Measurements from ENCODE around the gene RANBP1.

RANBP1 gene

DNA sequence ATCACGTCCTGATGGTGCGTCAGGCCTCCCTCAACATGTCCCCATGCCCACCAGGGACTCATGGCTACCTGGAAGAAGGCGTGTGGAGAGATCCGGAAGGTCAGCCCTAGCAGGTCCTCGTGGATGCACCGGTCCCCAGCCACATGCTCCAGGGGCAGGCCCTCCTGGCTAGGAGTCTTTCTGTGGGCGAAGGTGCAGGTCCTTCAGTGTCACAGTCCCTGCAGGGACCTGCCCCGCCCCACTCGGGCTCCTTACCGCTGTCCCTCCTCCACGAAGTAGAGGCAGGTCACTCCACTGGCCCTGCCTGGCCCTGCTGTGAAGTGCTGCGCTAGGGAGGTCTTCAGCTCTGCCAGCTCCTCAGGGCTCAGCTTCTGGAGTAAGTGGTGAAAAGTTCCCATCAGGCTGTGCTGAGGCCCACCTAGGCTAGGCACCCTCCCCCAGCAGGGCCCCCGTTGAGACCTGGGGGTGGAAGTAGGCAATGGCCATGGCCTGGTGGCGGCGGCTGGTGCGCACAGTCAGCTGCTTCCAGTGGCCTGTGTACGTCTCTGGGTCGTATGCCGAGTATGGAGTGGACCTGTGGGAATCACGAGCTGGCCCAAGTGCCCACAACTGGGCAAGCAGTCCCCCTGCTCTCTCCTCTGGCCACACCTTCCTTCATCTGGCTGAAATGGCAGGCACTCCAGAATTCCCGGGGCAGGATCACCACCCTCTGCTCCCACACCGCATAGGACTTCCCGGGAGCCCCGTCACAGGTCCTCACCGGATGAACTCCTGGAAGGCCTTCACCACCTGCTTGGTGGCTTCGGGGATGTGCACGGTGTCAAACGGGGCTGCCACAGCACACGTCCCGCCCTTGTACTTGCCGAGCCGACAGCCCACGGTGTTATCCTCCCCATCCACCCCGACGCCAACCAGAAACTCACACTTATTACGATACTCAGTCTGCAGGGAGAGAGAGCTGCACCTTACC, 1.1 kb upstream of the RANBP1 start:
- no peak for DNase-seq (ENCODE audit: extremely low read depth, low read depth)

DNA sequence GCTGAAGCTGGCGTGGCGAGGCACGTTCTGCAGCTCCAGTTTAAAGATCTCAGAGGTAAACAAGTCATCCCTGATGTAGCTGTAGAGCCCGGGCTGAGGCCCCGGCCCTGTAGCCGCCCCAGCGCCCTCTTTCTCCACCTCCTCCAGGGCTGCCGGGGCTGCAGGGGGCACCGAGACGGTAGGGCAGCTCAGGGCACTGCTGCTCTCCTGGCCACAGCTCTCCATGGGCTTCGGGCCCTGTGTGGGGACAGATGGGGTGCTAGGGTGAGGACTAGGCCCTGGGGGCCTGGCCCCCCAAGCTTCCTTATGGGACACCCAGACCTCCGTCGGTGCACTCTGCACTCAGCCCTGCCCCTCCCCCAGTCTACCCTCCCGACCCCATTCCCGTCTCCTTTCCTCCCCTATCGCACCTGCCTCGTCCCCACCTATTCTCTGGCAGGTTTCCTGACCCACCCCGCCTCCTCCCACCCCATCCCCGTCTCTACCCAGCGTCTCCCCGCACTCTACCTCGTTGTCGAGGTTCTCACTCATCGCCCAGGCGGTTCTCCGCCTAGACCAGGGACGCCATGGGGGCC, 559 bp downstream of the RANBP1 start:
- TF ChIP-seq, protein P1, sequence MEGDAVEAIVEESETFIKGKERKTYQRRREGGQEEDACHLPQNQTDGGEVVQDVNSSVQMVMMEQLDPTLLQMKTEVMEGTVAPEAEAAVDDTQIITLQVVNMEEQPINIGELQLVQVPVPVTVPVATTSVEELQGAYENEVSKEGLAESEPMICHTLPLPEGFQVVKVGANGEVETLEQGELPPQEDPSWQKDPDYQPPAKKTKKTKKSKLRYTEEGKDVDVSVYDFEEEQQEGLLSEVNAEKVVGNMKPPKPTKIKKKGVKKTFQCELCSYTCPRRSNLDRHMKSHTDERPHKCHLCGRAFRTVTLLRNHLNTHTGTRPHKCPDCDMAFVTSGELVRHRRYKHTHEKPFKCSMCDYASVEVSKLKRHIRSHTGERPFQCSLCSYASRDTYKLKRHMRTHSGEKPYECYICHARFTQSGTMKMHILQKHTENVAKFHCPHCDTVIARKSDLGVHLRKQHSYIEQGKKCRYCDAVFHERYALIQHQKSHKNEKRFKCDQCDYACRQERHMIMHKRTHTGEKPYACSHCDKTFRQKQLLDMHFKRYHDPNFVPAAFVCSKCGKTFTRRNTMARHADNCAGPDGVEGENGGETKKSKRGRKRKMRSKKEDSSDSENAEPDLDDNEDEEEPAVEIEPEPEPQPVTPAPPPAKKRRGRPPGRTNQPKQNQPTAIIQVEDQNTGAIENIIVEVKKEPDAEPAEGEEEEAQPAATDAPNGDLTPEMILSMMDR (IDR thresholded peaks at IDR 0.05; ENCODE audit: low read depth, low read length) = no peak
- no peak for DNase-seq (ENCODE audit: extremely low read depth, low read depth)

More for the DNA sequence above, 1.1 kb upstream of the RANBP1 start:
- TF ChIP-seq, protein P1 (IDR thresholded peaks at IDR 0.05; ENCODE audit: low read depth, low read length) = no peak

DNA sequence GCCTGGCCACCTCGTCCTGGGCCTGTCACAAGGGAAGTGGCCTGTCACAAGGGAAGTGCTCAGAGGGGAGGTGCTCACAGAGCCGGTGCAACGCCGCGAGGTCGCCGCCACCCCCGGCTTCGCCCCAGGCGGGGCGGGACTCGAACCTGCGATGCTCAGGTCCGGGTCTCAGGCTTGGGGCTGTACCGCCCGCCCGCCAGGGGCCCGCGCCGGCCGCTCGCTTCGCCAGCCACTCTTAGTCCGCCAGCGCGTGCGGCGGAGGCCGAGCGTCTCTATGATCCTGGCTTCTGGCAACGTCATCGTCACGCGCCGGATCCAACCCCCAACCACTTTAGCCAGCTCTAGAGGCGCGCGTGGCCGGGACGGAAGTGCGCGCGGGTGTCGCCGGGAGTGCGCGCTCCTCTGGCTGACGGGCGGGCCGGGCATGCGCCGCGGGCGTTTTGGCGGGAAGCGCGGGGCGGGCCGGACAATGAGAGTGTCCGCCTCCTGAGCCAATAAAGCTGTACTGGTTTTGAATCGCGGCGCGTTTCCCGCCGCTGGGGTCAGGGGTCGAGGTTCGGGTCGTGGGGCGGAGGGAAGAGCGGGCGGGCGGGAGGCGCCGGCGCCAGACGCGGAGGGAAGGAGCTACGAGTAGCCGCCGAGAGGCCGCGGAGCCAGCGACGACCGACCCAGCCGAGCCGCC, 1.2 kb downstream of the RANBP1 start, which contains the start of gene TRMT2A:
TSS of gene TRMT2A (minus strand) at position 276 of the 682 bp plus-strand sequence. CDS start 320 bp downstream, outside the sequence.
- TF ChIP-seq, protein P1 (IDR thresholded peaks at IDR 0.05; ENCODE audit: low read depth, low read length) = no peak; the same call in 1 of the 2 replicates
- DNase-seq (ENCODE audit: extremely low read depth, low read depth) = peak; percentile 96

GRCh38 chr22:20117633-20118299, 1.9 kb downstream of the RANBP1 start:
- no peak for DNase-seq (ENCODE audit: extremely low read depth, low read depth)
- TF ChIP-seq, protein P1 (IDR thresholded peaks at IDR 0.05; ENCODE audit: low read depth, low read length) = no peak

- DNase-seq (ENCODE audit: extremely low read depth, low read depth) = no peak
- TF ChIP-seq, protein P1 (IDR thresholded peaks at IDR 0.05; ENCODE audit: low read depth, low read length) = no peak
Measured at GRCh38 chr22:20118300-20119020, 2.6 kb downstream of the RANBP1 start.

- TF ChIP-seq, protein P1 (IDR thresholded peaks at IDR 0.05; ENCODE audit: low read depth, low read length) = no peak
- no peak for DNase-seq (ENCODE audit: extremely low read depth, low read depth)
Measured at GRCh38 chr22:20121856-20122415, 6.0 kb downstream of the RANBP1 start.
